Thyroid gland (tissue), 4 donors: ENCODE results near the gene MTF1.

Source experiments
- CTCF ChIP-seq, 6 experiments: fragments of 200-600 bp in 3 of 6; fragments of 450-650 bp in 3 of 6; sonication (generic) in 3 of 6; IDR thresholded peaks; one replicate each; pipeline ENCODE4 v1.5.1; 2016 to 2019; ENCODE audit warnings: antibody characterized with exemption in 6 of 6, mild to moderate bottlenecking in 2 of 6, inconsistent platforms in 1 of 6, moderate library complexity in 1 of 6
- POLR2A ChIP-seq, 2 donors: fragments of 450-650 bp; IDR thresholded peaks; one replicate each; pipeline ENCODE4 v1.6.1; 2017; ENCODE audit warnings: antibody characterized with exemption in 2 of 2, mild to moderate bottlenecking in 2 of 2, moderate library complexity in 1 of 2

DNA sequence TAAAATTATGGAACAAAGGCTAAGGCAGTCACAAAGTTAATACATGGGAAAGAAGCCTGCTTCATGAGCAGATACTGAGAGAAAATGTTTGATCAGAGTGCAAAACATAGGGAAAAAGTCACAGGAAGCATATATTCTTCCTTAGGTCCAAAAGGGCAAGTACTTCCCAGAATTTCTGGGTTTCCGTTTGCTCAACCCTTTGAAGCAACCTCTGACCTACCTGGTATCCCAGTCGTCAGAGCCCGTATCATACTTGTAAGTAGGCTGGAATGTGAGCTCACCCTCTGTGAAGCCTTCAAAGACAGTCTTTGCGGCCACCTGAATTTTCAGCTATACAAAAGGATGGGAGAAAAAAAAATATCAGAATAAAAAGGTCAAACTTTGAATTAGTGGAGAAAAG, 20.5 kb upstream of the MTF1 start:
- TF ChIP-seq CTCF (IDR thresholded peaks at IDR 0.05), result no peak
- no peak for TF ChIP-seq POLR2A (IDR thresholded peaks at IDR 0.05)
